Panc1 (cell line): ENCODE data around the gene CFAP126. TPM values are rescaled to one million over a fixed set of nuclear protein-coding genes. Genes with fewer than 3 reads are reported as not detected.
"Not testable (repeated sequence)": the region's sequence is repeated elsewhere in the genome, so short reads cannot be mapped to it uniquely, and the experiment has no call there.

ENCODE experiments used
- ATAC-seq: fragments of 200-7000 bp; cut with Tn5 transposase; 2 replicates; pipeline ENCODE4 v1.9.1; 2020; ENCODE audit warnings: mild to moderate bottlenecking, moderate library complexity
- BruUV-seq: library from RNA; stranded (reverse); fragments of 400-500 nt; replicated peaks from 2 replicates; lab custom pipeline; 2021; lab: Mats Ljungman, UMichigan
- CTCF ChIA-PET: fragments of 300-600 bp; sonication (Branson Sonifier 250); formaldehyde crosslinking; loops from one replicate; lab custom pipeline; 2022; ENCODE audit warnings: antibody characterized with exemption; lab: Charles Lee
- POLR2A ChIA-PET: fragments of 300-600 bp; sonication (Branson Sonifier 250); formaldehyde crosslinking; loops from one replicate; lab custom pipeline; 2022; ENCODE audit warnings: antibody characterized with exemption; lab: Charles Lee
- DNase-seq: peaks from one replicate; pipeline ENCODE4 v3.0.0-alpha.2; 2010; ENCODE audit warnings: low read depth, low spot score
- H3K27ac ChIP-seq: 2 replicates; pipeline ENCODE4 v1.5.1; 2011; ENCODE audit warnings: mild to moderate bottlenecking, low read length, inconsistent platforms
- H3K27me3 ChIP-seq: fragments of 200-500 bp; sonication (Bioruptor generic); 2 replicates; pipeline ENCODE4 v1.6.0; 2014; ENCODE audit warnings: low read length, inconsistent platforms; ENCODE audit not compliant: control insufficient read depth, insufficient read depth
- H3K36me3 ChIP-seq: fragments of 200-500 bp; sonication (Bioruptor generic); 2 replicates; pipeline ENCODE4 v1.5.1; 2014; ENCODE audit warnings: inconsistent platforms, mild to moderate bottlenecking, low read length, moderate library complexity; ENCODE audit not compliant: control insufficient read depth, insufficient read depth
- H3K4me1 ChIP-seq: 2 replicates; pipeline ENCODE4 v1.5.1; 2011; ENCODE audit warnings: inconsistent platforms, mild to moderate bottlenecking, low read length, moderate library complexity; ENCODE audit not compliant: control insufficient read depth, insufficient read depth
- H3K4me3 ChIP-seq, 2 experiments: 2 replicates each; pipeline ENCODE4 v1.5.1; 2011 to 2012; ENCODE audit warnings: low read depth in 2 of 2, low read length in 2 of 2, mild to moderate bottlenecking in 2 of 2, inconsistent platforms in 1 of 2, moderate library complexity in 1 of 2
- H3K9me3 ChIP-seq: fragments of 200-500 bp; sonication (Bioruptor generic); 2 replicates; pipeline ENCODE4 v1.5.1; 2014; ENCODE audit warnings: low read depth, mild to moderate bottlenecking, inconsistent platforms, low read length, moderate library complexity; ENCODE audit not compliant: control insufficient read depth, insufficient read depth
- CTCF ChIP-seq: fragments of 450-650 bp; IDR thresholded peaks from 2 replicates; pipeline ENCODE4 v1.5.1; 2017; ENCODE audit warnings: mild to moderate bottlenecking
- in situ Hi-C: cut with HindIII; loops from 2 replicates; pipeline ENCODE4 v1.10.0; 2016; ENCODE audit warnings: low sequenced_read_pairs, low pct_unique_long_range_greater_than_20kb
- intact Hi-C: fragments of 100-400 bp; cut with micrococcal nuclease; formaldehyde crosslinking; loops from one replicate; pipeline ENCODE4 v1.10.0; 2022; ENCODE audit not compliant: unreplicated experiment
- total RNA-seq: library from RNA; stranded (reverse); gene quantifications from one replicate; pipeline ENCODE4 v1.2.1, GENCODE V29; 2021; ENCODE audit not compliant: unreplicated experiment

Gene CFAP126
- total RNA-seq, 1 experiment from 2014 or later = not detected

DNA sequence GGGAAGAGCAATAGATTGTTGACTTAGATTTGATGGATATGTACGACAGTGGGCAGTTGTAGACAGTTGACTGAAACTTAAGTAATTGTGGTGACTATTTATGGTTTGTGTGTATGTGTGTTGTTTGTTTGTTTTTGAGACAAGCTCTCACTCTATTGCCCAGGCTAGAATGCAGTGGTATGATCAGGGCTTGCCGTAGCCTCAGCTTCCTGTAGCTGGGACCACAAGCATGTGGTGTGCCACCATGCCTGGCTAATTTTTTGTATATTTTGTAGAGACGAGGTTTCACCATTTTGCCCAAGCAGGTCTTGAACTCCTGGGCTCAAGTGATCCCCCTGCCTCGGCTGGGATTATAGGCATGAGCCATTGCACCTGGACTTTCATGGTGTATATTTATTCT, 43.7 kb downstream of the CFAP126 start:
- CTCF ChIA-PET = no interaction called here
- Histone ChIP-seq H3K9me3 (no peaks in the 10 kb centered on the region), H3K27me3 (no peaks in the 10 kb centered on the region), H3K4me1 (no peaks in the 10 kb centered on the region), H3K27ac (no peak overlapping the region), H3K36me3 (peaks cover 4% of the 10 kb centered on the region), H3K4me3 (no peak overlapping the region)
- in situ Hi-C loops (no loop called here), intact Hi-C loops (no loop called here)
- ATAC-seq (no peak), DNase-seq (no peak)
- TF ChIP-seq CTCF = no peak
- POLR2A ChIA-PET = no interaction called here
- BruUV-seq = no TSS peak

GRCh38 chr1:161315841-161316674, 51.6 kb downstream of the CFAP126 start:
- BruUV-seq, H3K4me1 ChIP-seq, in situ Hi-C loops, H3K27me3 ChIP-seq, H3K9me3 ChIP-seq, H3K4me3 ChIP-seq, H3K36me3 ChIP-seq, CTCF ChIA-PET, ATAC-seq, POLR2A ChIA-PET, H3K27ac ChIP-seq, DNase-seq, intact Hi-C loops: not testable (repeated sequence)

Other genes with a start within 250 kb of the CFAP126 start
- 98.6 TPM for gene PFDN2, start 249.8 kb downstream of the CFAP126 start, total RNA-seq
- gene NIT1, start 249.8 kb downstream of the CFAP126 start, total RNA-seq = 31.3 TPM
- 42.5 TPM for gene DEDD, start 235.2 kb downstream of the CFAP126 start, total RNA-seq
- 127 TPM for gene UFC1, start 213.9 kb downstream of the CFAP126 start, total RNA-seq
- gene USP21, start 208.4 kb downstream of the CFAP126 start, total RNA-seq = 41.9 TPM
- gene PPOX, start 201.4 kb downstream of the CFAP126 start, total RNA-seq = 20.6 TPM
- gene B4GALT3, start 190.4 kb downstream of the CFAP126 start, total RNA-seq = 28.6 TPM
- gene ADAMTS4, start 168.8 kb downstream of the CFAP126 start, total RNA-seq = 0.26 TPM
- 94.9 TPM for gene NDUFS2, start 165.5 kb downstream of the CFAP126 start, total RNA-seq
- gene FCER1G, start 152.6 kb downstream of the CFAP126 start, total RNA-seq = 0.77 TPM
- gene APOA2, start 144.2 kb downstream of the CFAP126 start, total RNA-seq = 1.4 TPM
- 9.2 TPM for gene TOMM40L, start 141.8 kb downstream of the CFAP126 start, total RNA-seq
- gene NR1I3, start 129.7 kb downstream of the CFAP126 start, total RNA-seq = not detected
- gene PCP4L1, start 109.1 kb downstream of the CFAP126 start, total RNA-seq = not detected
- not detected for gene MPZ, start 57.9 kb downstream of the CFAP126 start, total RNA-seq
- gene SDHC, start 53.5 kb downstream of the CFAP126 start, total RNA-seq = 221 TPM
- 0.28 TPM for gene FCGR2A, start 137.6 kb upstream of the CFAP126 start, total RNA-seq
- gene HSPA6, start 156.7 kb upstream of the CFAP126 start, total RNA-seq = 0.44 TPM
- gene FCGR3A, start 181.9 kb upstream of the CFAP126 start, total RNA-seq = 0.13 TPM